HG02678 (cell line): ENCODE measurements around the gene NPAS3.

ENCODE experiments used
- ATAC-seq: cut with Tn5 transposase; IDR thresholded peaks from one replicate; pipeline ENCODE4 v1.9.1; 2021; ENCODE audit warnings: mild to moderate bottlenecking, moderate library complexity; ENCODE audit not compliant: unreplicated experiment

The NPAS3 gene

GRCh38 chr14:33505963-33506329, 567.3 kb downstream of the NPAS3 start:
- no peak for ATAC-seq

GRCh38 chr14:33508126-33509062, 569.7 kb downstream of the NPAS3 start:
- ATAC-seq, result no peak

- ATAC-seq, result no peak
Measured at GRCh38 chr14:33509454-33509853, 570.8 kb downstream of the NPAS3 start.

- no peak for ATAC-seq
Measured at GRCh38 chr14:33510063-33510481, 571.4 kb downstream of the NPAS3 start.

- no peak for ATAC-seq
Measured at GRCh38 chr14:33510991-33511390, 572.3 kb downstream of the NPAS3 start.

GRCh38 chr14:33511851-33512640, 573.4 kb downstream of the NPAS3 start:
- ATAC-seq, result no peak

- no peak for ATAC-seq
Measured at GRCh38 chr14:33515441-33515840, 576.8 kb downstream of the NPAS3 start.

- no peak for ATAC-seq
Measured at GRCh38 chr14:33515899-33516298, 577.2 kb downstream of the NPAS3 start.

GRCh38 chr14:33516898-33517436, 578.3 kb downstream of the NPAS3 start:
- no peak for ATAC-seq

GRCh38 chr14:33521192-33521591, 582.5 kb downstream of the NPAS3 start:
- no peak for ATAC-seq

- ATAC-seq, result peak; percentile 70
Measured at GRCh38 chr14:33524244-33524643, 585.6 kb downstream of the NPAS3 start.

- ATAC-seq, result no peak
Measured at GRCh38 chr14:33525626-33526025, 586.9 kb downstream of the NPAS3 start.

- ATAC-seq, result no peak
Measured at GRCh38 chr14:33527023-33527634, 588.5 kb downstream of the NPAS3 start.

GRCh38 chr14:33528655-33529054, 590.0 kb downstream of the NPAS3 start:
- ATAC-seq, result no peak

GRCh38 chr14:33529787-33530757, 591.4 kb downstream of the NPAS3 start:
- ATAC-seq, result no peak

GRCh38 chr14:33532553-33532952, 593.9 kb downstream of the NPAS3 start:
- ATAC-seq, result no peak

GRCh38 chr14:33534104-33534503, 595.4 kb downstream of the NPAS3 start:
- ATAC-seq, result no peak

- no peak for ATAC-seq
Measured at GRCh38 chr14:33534632-33535031, 596.0 kb downstream of the NPAS3 start.

- ATAC-seq, result no peak
Measured at GRCh38 chr14:33539918-33540357, 601.3 kb downstream of the NPAS3 start.

- ATAC-seq, result no peak
Measured at GRCh38 chr14:33541171-33541570, 602.5 kb downstream of the NPAS3 start.
